ENCODE measurements around the gene ERRFI1.

- TF ChIP-seq BACH1 (IDR thresholded peaks at IDR 0.05; ENCODE audit: borderline replicate concordance): no peak
- no peak for TF ChIP-seq CTCF (IDR thresholded peaks at IDR 0.05 in 2 of 3, conservative IDR thresholded peaks at IDR 0.05 in 1 of 3; ENCODE audit: control insufficient read depth in 2 of 3, extremely low read depth in 1 of 3, insufficient read depth in 1 of 3, low read depth in 3 of 3, low read length in 3 of 3)
- no peak for TF ChIP-seq EZH2 (IDR thresholded peaks at IDR 0.05; ENCODE audit: borderline replicate concordance, control insufficient read depth, low read depth, low read length)
- TF ChIP-seq RAD21 (IDR thresholded peaks at IDR 0.05; ENCODE audit: insufficient read depth, low read depth, low read length): no peak
- no peak for TF ChIP-seq ZNF207 (IDR thresholded peaks at IDR 0.05; ENCODE audit: borderline replicate concordance)
- TF ChIP-seq TCF7 (IDR thresholded peaks at IDR 0.05; ENCODE audit: borderline replicate concordance): no peak
- TF ChIP-seq RCOR1 (conservative IDR thresholded peaks at IDR 0.05; ENCODE audit: low read depth, low read length): no peak
- TF ChIP-seq SRF (IDR thresholded peaks at IDR 0.05; ENCODE audit: low read depth in 2 of 2, low read length in 2 of 2): no peak
- TF ChIP-seq TBL1XR1 (IDR thresholded peaks at IDR 0.05; ENCODE audit: low read depth, low read length): no peak
- TF ChIP-seq CHD1 (IDR thresholded peaks at IDR 0.05; ENCODE audit: low read depth, low read length): no peak
- no peak for TF ChIP-seq E4F1 (IDR thresholded peaks at IDR 0.05; ENCODE audit: borderline replicate concordance, partially characterized antibody)
- no peak for TF ChIP-seq POLR2A (IDR thresholded peaks at IDR 0.05; ENCODE audit: low read depth, low read length)
- TF ChIP-seq ZNF217 (IDR thresholded peaks at IDR 0.05): no peak
Observed at GRCh38 chr1:7980984-7981383, 45.1 kb downstream of the ERRFI1 start.

Measured in GM12878 (cell line).